T47D (cell line): ENCODE measurements around the gene APOBR.
"Not testable (repeated sequence)": the region's sequence is repeated elsewhere in the genome, so short reads cannot be mapped to it uniquely, and the experiment has no call there.

Experiments
- DNase-seq, 2 experiments: peaks; one replicate each; pipeline versions ENCODE4 v3.0.0 to v3.0.0-alpha.2; 2011 to 2012; ENCODE audit warnings: low read depth in 1 of 2, low spot score in 1 of 2
- JUND ChIP-seq: IDR thresholded peaks from 2 replicates; pipeline ENCODE4 v1.6.1; 2012; ENCODE audit warnings: low read depth
- in situ Hi-C: cut with HindIII; loops from 2 replicates; pipeline ENCODE4 v1.10.0; 2016; ENCODE audit warnings: low sequenced_read_pairs, low pct_unique_long_range_greater_than_20kb

APOBR gene

DNA sequence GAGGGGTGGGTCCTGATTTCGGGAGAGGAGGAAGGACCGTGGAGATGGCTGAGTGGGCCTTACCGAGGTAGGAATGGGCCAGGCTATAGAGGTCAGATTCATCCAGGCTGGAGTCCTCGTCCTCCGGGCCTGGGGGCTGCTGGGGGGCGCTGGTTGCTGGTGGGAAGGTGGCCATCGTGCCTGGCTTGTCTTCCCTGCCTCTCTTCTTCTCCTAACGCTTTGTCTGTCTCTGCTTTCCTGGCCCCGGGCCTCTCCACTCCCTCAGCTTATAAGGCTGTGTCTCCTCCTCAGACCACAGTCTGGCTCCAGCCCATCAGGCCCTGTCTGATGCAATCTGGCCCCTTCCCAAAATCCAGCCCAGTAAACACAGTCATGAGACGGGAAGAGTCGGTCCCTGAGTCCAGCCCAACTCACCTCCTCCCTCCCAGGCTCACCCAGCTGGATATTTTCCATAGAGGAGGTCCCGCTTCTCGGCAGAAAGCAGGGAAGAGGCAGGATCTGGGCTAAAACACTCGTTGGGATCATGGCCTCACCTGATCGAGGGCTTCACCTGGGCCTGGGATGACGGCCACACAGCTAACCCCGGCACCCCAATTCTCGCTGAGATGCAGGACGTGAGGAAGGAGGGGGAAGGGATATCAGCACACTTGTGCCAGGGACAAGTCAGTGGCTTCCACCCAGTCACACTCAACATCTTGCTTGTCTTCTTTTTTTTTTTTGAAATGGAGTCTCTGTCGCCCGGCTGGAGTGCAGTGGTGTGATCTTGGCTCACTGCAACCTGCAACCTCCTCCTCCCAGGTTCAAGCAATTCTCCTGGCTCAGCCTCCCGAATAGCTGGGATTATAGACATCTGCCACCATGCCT lies 44.5 kb downstream of the APOBR start, which contains the start of gene NUPR1:
NUPR1 (minus strand) TSS at position 242 of the 864 bp plus-strand sequence; CDS start at position 175, 67 bp downstream.
- in situ Hi-C loops, result no loop called here
- TF ChIP-seq JUND, result no peak
- peak; percentile 85 to 99 for DNase-seq

DNA sequence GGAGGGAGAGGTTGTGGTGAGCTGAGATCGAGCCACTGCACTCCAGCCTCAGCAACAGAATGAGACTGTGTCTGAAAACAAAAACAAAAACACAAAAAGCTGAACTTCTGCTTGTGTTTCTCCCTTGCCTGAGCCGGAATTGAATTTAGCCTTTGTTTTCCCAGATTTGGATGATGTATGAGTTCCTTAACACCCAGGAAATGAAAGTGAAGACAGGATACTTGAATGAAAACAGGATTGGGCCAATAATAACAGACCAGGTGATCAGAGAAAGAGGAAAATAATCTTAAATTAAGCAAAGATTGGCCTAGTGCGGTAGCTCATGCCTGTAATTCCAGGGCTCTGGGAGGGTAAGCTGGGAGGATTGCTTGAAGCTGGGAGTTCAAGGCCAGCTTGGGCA lies 45.9 kb downstream of the APOBR start:
- DNase-seq, result no peak
- no peak for TF ChIP-seq JUND
- in situ Hi-C loops, result no loop called here

DNA sequence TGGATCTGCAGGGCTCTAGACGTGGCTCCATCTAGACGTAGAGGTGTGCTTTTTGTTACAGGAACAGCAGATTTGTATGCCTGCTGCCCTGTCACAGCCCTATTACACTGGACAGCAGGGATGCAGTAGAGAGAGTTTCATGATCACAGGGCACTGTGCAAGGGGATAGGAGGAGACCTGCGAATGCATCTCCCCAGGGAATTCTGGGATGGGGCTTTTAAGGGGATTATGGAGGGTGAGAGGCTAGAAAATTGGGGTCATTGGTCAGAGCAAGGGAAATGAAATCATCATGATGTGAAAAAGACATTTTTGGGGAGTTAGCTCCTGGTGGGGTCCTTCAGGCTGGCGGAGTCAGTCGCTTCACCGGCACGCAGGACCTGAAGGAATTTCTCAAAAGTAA lies 48.2 kb downstream of the APOBR start:
- in situ Hi-C loops, result no loop called here
- no peak for DNase-seq
- TF ChIP-seq JUND, result no peak

DNA sequence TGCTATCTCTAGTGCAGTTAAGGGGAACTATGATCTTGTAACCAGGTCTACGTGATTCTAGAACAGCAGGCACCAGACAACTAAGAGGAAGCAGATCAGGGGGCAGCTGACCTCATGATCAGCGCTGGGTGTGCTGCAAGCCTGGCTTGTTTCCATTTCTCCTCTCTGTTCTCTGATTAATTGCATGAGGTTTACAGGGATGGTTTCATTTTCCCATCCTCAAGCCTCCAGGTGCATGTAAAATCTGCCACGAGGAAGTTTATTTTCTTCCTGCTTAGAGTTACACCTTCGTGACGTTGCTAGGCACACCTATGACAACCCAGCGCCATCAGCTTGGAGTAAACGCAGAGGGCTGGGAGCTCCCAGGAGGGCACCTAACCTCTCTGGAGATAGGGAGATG lies 48.6 kb downstream of the APOBR start:
- no peak for TF ChIP-seq JUND
- DNase-seq, result peak in 1 of 2 experiments; percentile 57
- in situ Hi-C loops, result no loop called here

DNA sequence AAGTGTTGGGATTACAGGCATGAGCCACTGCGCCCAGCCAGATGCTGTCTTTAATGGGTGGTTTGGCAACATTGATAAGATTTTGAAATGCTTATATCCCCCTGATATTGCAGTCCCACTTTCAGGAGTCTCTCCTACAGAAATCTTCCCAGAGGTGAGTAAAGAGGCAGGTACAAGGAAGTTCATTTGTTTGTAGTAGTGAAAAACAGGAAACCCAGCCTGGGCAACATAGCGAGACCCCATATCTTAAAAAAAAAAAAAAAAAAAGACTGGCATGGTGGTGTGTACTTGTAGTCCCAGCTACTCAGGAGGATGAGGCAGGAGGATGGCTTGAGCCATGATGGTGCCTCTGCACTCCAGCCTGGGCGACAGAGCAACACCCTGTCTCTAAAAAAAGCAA lies 50.6 kb downstream of the APOBR start:
- DNase-seq, result no peak
- in situ Hi-C loops, result no loop called here
- TF ChIP-seq JUND, result no peak

DNA sequence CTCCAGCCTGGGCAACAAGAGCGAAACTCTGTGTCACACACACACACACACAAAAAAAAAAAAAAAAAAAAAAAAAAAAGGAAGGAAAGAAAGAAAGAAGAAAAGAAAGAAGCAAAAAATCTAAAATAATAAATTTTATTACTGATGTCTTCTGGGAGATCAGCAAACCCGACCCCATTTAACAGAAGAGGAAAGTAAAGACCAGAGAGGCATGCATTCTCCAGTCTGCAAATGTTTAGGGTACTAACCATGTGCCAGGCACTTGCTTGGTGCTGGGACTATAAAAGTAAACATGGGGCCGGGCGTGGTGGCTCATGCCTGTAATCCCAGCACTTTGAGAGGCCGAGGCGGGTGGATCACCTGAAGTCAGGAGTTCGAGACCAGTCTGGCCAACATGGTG lies 51.5 kb downstream of the APOBR start:
- DNase-seq, in situ Hi-C loops: not testable (repeated sequence)

DNA sequence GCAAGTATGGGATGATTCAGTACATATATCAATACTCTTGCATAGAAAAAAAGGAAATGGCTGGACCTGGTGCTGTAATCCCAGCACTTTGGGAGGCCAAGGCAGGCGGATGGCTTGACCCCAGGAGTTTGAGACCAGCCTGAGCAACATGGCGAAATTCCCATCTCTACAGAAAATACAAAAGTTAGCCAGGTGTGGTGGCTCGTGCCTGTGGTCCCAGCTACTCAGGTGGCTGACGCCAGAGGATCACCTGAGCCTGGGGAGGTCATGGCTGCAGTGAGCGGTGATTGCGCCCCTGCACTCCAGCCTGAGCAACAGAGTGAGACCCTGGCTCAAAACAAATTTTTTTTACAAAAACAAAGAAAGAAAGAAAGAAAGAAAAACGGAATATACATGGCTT lies 52.2 kb downstream of the APOBR start:
- no peak for DNase-seq
- in situ Hi-C loops, result no loop called here
- no peak for TF ChIP-seq JUND

DNA sequence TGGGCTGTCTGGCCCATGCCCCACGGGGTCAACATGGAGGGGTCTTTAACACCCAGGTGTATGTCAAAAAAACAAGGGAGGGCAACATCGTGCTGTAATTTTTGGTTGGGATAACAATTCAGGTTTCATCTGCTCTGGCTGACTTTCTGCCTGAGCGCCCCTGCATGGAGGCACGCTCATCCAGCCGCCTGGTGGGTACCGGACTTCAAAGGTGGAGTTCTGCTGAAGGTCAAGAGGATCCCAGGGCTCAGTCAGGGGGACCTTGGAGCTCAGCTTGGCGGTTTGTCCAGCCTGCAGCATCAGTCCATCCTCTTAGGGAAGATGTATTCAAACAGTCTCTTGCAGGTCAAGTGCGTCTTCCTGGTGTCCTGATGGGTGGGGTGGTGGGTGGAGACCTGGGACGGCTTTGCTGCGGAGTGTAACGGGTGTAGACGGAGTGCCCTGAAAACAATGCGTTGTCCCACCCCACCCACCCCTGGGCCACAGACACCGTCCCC lies 53.9 kb downstream of the APOBR start:
- no peak for DNase-seq
- no peak for TF ChIP-seq JUND
- in situ Hi-C loops, result no loop called here
